ENCODE results near the gene PGM5. TPM values are rescaled to one million over a fixed set of nuclear protein-coding genes. Genes with fewer than 3 reads are reported as not detected.

PGM5 gene
- total and polyA plus RNA-seq, 4 donors, result 33.7 to 124 (median 79.0) TPM

GRCh38 chr9:68433531-68434110, 77.2 kb downstream of the PGM5 start:
- 86 to 89% methylated on average over 6 of the region's 6 CpGs for WGBS, 2 donors
- no peak overlapping the region for H3K27ac ChIP-seq (ENCODE audit: low read depth in 1 of 2, low read length in 2 of 2)
- no peaks in the 10 kb centered on the region for H3K27me3 ChIP-seq (ENCODE audit: control insufficient read depth in 1 of 2, insufficient read depth in 2 of 2, low read length in 1 of 2)
- H3K4me3 ChIP-seq (ENCODE audit: low read length in 2 of 2), result no peak overlapping the region
- ATAC-seq (ENCODE audit: low FRiP score) (no peak), DNase-seq (no peak)
- peaks cover under 1 to 3% of the 10 kb centered on the region in 2 donors for H3K4me1 ChIP-seq (ENCODE audit: control insufficient read depth in 1 of 2, insufficient read depth in 2 of 2, low read length in 2 of 2)
- intact Hi-C loops (cut with DNase I), result loop anchor here in 1 of 2 donors (10.0 kb wide), 1 partner anchor 71 kb away; no protein-coding TSS in a partner anchor
- no peaks in the 10 kb centered on the region for H3K9me3 ChIP-seq (ENCODE audit: control insufficient read depth, low read length)
- no peaks in the 10 kb centered on the region for H3K36me3 ChIP-seq (ENCODE audit: control insufficient read depth in 1 of 2, insufficient read depth in 2 of 2, low read length in 1 of 2)

- H3K27ac ChIP-seq (ENCODE audit: low read depth in 1 of 2, low read length in 2 of 2), result peak overlapping the region in 1 of 2 donors; percentile 25
- intact Hi-C loops (cut with DNase I), result loop anchor here in 1 of 2 donors (10.0 kb wide), 1 partner anchor 67 kb away; no protein-coding TSS in a partner anchor
- H3K9me3 ChIP-seq (ENCODE audit: control insufficient read depth, low read length), result no peaks in the 10 kb centered on the region
- H3K27me3 ChIP-seq (ENCODE audit: control insufficient read depth in 1 of 2, insufficient read depth in 2 of 2, low read length in 1 of 2), result no peaks in the 10 kb centered on the region
- ATAC-seq (ENCODE audit: low FRiP score) (peak; percentile 84), DNase-seq (peak; percentile 63 to 75)
- H3K4me3 ChIP-seq (ENCODE audit: low read length in 2 of 2), result no peak overlapping the region
- WGBS, 2 donors, result 36 to 42% methylated on average over 7 of the region's 7 CpGs
- H3K4me1 ChIP-seq (ENCODE audit: control insufficient read depth in 1 of 2, insufficient read depth in 2 of 2, low read length in 2 of 2), result peaks cover 3% of the 10 kb centered on the region in 2 donors
- no peaks in the 10 kb centered on the region for H3K36me3 ChIP-seq (ENCODE audit: control insufficient read depth in 1 of 2, insufficient read depth in 2 of 2, low read length in 1 of 2)
Observed at GRCh38 chr9:68437785-68438184, 81.4 kb downstream of the PGM5 start.

- intact Hi-C loops (cut with DNase I), result loop anchor here in 1 of 2 donors (10.0 kb wide), 1 partner anchor 51 kb away; no protein-coding TSS in a partner anchor
- Histone ChIP-seq H3K27me3 (ENCODE audit: control insufficient read depth in 1 of 2, insufficient read depth in 2 of 2, low read length in 1 of 2) (no peaks in the 10 kb centered on the region), H3K36me3 (ENCODE audit: control insufficient read depth in 1 of 2, insufficient read depth in 2 of 2, low read length in 1 of 2) (no peaks in the 10 kb centered on the region), H3K4me1 (ENCODE audit: control insufficient read depth in 1 of 2, insufficient read depth in 2 of 2, low read length in 2 of 2) (peaks cover 11 to 15% of the 10 kb centered on the region in 2 donors), H3K27ac (ENCODE audit: low read depth in 1 of 2, low read length in 2 of 2) (peak overlapping the region in 1 of 2 donors; percentile 28), H3K4me3 (ENCODE audit: low read length in 2 of 2) (no peak overlapping the region), H3K9me3 (ENCODE audit: control insufficient read depth, low read length) (no peaks in the 10 kb centered on the region)
- 4 to 7% methylated on average over 2 of the region's 2 CpGs for WGBS, 2 donors
- ATAC-seq (ENCODE audit: low FRiP score), result no peak
- no peak for DNase-seq
Observed at GRCh38 chr9:68443624-68444023, 87.2 kb downstream of the PGM5 start.

- H3K36me3 ChIP-seq (ENCODE audit: control insufficient read depth in 1 of 2, insufficient read depth in 2 of 2, low read length in 1 of 2), result no peaks in the 10 kb centered on the region
- peaks cover 11 to 14% of the 10 kb centered on the region in 2 donors for H3K4me1 ChIP-seq (ENCODE audit: control insufficient read depth in 1 of 2, insufficient read depth in 2 of 2, low read length in 2 of 2)
- DNase-seq (peak; percentile 68 to 78), ATAC-seq (ENCODE audit: low FRiP score) (peak; percentile 77)
- H3K27ac ChIP-seq (ENCODE audit: low read depth in 1 of 2, low read length in 2 of 2), result peak overlapping the region; percentile 73 to 74
- no peaks in the 10 kb centered on the region for H3K9me3 ChIP-seq (ENCODE audit: control insufficient read depth, low read length)
- H3K4me3 ChIP-seq (ENCODE audit: low read length in 2 of 2), result no peak overlapping the region
- intact Hi-C loops (cut with DNase I), result loop anchor here in 1 of 2 donors (10.0 kb wide), 1 partner anchor 48 kb away; no protein-coding TSS in a partner anchor
- H3K27me3 ChIP-seq (ENCODE audit: control insufficient read depth in 1 of 2, insufficient read depth in 2 of 2, low read length in 1 of 2), result no peaks in the 10 kb centered on the region
- 5 to 8% methylated on average over 7 of the region's 7 CpGs for WGBS, 2 donors
Observed at GRCh38 chr9:68446836-68447235, 90.4 kb downstream of the PGM5 start.

GRCh38 chr9:68447611-68448010, 91.2 kb downstream of the PGM5 start:
- intact Hi-C loops (cut with DNase I), result loop anchor here in 1 of 2 donors (10.0 kb wide), 1 partner anchor 47 kb away; no protein-coding TSS in a partner anchor
- no peaks in the 10 kb centered on the region for H3K27me3 ChIP-seq (ENCODE audit: control insufficient read depth in 1 of 2, insufficient read depth in 2 of 2, low read length in 1 of 2)
- peak overlapping the region in 1 of 2 donors; percentile 22 for H3K27ac ChIP-seq (ENCODE audit: low read depth in 1 of 2, low read length in 2 of 2)
- DNase-seq (no peak), ATAC-seq (ENCODE audit: low FRiP score) (peak; percentile 66)
- no peaks in the 10 kb centered on the region for H3K9me3 ChIP-seq (ENCODE audit: control insufficient read depth, low read length)
- no peak overlapping the region for H3K4me3 ChIP-seq (ENCODE audit: low read length in 2 of 2)
- H3K36me3 ChIP-seq (ENCODE audit: control insufficient read depth in 1 of 2, insufficient read depth in 2 of 2, low read length in 1 of 2), result no peaks in the 10 kb centered on the region
- H3K4me1 ChIP-seq (ENCODE audit: control insufficient read depth in 1 of 2, insufficient read depth in 2 of 2, low read length in 2 of 2), result peaks cover 11 to 14% of the 10 kb centered on the region in 2 donors
- WGBS, 2 donors, result 8% methylated on average over 2 of the region's 2 CpGs

GRCh38 chr9:68454579-68455334, 98.3 kb downstream of the PGM5 start:
- DNase-seq (no peak), ATAC-seq (ENCODE audit: low FRiP score) (no peak)
- peak overlapping the region in 1 of 2 donors; percentile 10 for H3K27ac ChIP-seq (ENCODE audit: low read depth in 1 of 2, low read length in 2 of 2)
- H3K27me3 ChIP-seq (ENCODE audit: control insufficient read depth in 1 of 2, insufficient read depth in 2 of 2, low read length in 1 of 2), result no peaks in the 10 kb centered on the region
- H3K9me3 ChIP-seq (ENCODE audit: control insufficient read depth, low read length), result no peaks in the 10 kb centered on the region
- no peak overlapping the region for H3K4me3 ChIP-seq (ENCODE audit: low read length in 2 of 2)
- H3K4me1 ChIP-seq (ENCODE audit: control insufficient read depth in 1 of 2, insufficient read depth in 2 of 2, low read length in 2 of 2), result no peaks in the 10 kb centered on the region
- 80 to 86% methylated on average over 13 of the region's 13 CpGs for WGBS, 2 donors
- no peaks in the 10 kb centered on the region for H3K36me3 ChIP-seq (ENCODE audit: control insufficient read depth in 1 of 2, insufficient read depth in 2 of 2, low read length in 1 of 2)
- intact Hi-C loops (cut with DNase I), result no loop called here

- no peak for DNase-seq
- Histone ChIP-seq H3K27ac (ENCODE audit: low read depth in 1 of 2, low read length in 2 of 2) (no peak overlapping the region), H3K4me3 (ENCODE audit: low read length in 2 of 2) (no peak overlapping the region), H3K4me1 (ENCODE audit: control insufficient read depth in 1 of 2, insufficient read depth in 2 of 2, low read length in 2 of 2) (no peaks in the 10 kb centered on the region), H3K9me3 (ENCODE audit: control insufficient read depth, low read length) (no peaks in the 10 kb centered on the region), H3K36me3 (ENCODE audit: control insufficient read depth in 1 of 2, insufficient read depth in 2 of 2, low read length in 1 of 2) (no peaks in the 10 kb centered on the region), H3K27me3 (ENCODE audit: control insufficient read depth in 1 of 2, insufficient read depth in 2 of 2, low read length in 1 of 2) (no peaks in the 10 kb centered on the region)
- 58 to 68% methylated on average over 2 of the region's 2 CpGs for WGBS, 2 donors
- intact Hi-C loops (cut with DNase I), result no loop called here
- no peak for ATAC-seq (ENCODE audit: low FRiP score)
Observed at GRCh38 chr9:68455451-68455850, 99.0 kb downstream of the PGM5 start.

- Histone ChIP-seq H3K27ac (ENCODE audit: low read depth in 1 of 2, low read length in 2 of 2) (peak overlapping the region in 1 of 2 donors; percentile 57), H3K4me1 (ENCODE audit: control insufficient read depth in 1 of 2, insufficient read depth in 2 of 2, low read length in 2 of 2) (peaks cover 4% of the 10 kb centered on the region in 2 donors)
Observed at GRCh38 chr9:68457803-68458202, 101.4 kb downstream of the PGM5 start.

More at GRCh38 chr9:68457803-68458202, 101.4 kb downstream of the PGM5 start:
- H3K27me3 ChIP-seq (ENCODE audit: control insufficient read depth in 1 of 2, insufficient read depth in 2 of 2, low read length in 1 of 2), result no peaks in the 10 kb centered on the region
- no peak for DNase-seq
- no peak overlapping the region for H3K4me3 ChIP-seq (ENCODE audit: low read length in 2 of 2)
- intact Hi-C loops (cut with DNase I), result no loop called here
- no peaks in the 10 kb centered on the region for H3K9me3 ChIP-seq (ENCODE audit: control insufficient read depth, low read length)
- 9 to 11% methylated on average over 1 of the region's 1 CpG for WGBS, 2 donors
- no peak for ATAC-seq (ENCODE audit: low FRiP score)
- no peaks in the 10 kb centered on the region for H3K36me3 ChIP-seq (ENCODE audit: control insufficient read depth in 1 of 2, insufficient read depth in 2 of 2, low read length in 1 of 2)
